SKM-1 treated with dmso at 0.1 percent for 144 hours (cell line): ENCODE data around the gene ARSB.
"Not testable (repeated sequence)": the region's sequence is repeated elsewhere in the genome, so short reads cannot be mapped to it uniquely, and the experiment has no call there.

Experiments
- DNase-seq: peaks from one replicate; lab custom pipeline; 2025; ENCODE audit not compliant: unreplicated experiment; lab: John Stamatoyannopoulos, UW

The ARSB gene

DNA sequence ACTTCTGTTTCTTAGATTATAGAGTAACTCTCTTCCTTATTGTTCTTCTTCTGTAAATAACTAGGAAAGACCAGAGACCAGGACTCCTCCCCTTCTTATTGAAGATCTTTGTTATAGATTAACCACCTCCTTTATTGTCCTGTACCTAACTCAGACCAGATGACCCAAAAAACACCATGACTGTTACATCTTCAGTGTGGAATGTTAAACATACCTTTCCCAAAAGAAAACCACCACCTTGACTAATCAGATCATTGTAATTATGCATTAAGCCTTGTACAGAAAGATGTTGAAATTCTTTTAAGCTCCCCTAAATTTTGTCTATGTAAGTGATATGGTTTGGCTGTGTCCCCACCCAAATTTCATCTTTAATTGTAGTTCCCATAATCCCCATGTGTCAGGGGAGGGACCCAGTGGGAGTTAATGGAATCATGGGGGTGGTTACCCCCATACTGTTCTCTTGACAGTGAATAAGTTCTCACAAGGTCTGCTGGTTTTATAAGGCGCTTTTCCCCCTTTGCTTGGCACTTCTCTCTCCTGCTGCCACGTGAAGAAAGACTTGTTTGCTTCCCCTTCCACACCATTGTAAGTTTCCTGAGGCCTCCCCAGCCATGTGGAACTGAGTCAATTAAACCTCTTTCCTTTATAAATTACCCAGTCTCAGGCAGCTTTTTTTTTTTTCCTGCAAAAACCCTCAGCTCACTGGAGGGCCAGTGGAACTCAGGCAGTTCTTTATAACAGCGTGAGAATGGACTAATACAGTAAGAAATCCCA lies 26.3 kb downstream of the ARSB start:
- DNase-seq = no peak

DNA sequence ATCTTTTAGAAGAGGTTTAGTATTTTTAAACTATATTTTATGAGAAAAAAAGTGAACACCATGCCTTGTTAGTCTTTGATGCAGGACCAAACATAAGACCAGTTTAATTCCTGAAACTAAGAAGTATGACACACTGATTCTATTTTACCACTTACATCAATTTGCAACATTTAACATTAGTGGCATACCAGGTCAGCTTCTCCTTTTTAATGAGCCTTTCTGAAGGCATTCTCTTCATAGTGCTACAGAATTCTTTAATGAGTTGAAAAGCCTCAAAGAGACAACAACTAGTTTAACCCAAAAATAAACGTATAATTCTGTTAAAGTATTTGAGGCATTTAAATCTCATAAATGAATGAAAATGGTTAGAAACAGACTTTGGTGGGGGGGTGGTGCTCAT lies 28.2 kb downstream of the ARSB start:
- DNase-seq = no peak

DNA sequence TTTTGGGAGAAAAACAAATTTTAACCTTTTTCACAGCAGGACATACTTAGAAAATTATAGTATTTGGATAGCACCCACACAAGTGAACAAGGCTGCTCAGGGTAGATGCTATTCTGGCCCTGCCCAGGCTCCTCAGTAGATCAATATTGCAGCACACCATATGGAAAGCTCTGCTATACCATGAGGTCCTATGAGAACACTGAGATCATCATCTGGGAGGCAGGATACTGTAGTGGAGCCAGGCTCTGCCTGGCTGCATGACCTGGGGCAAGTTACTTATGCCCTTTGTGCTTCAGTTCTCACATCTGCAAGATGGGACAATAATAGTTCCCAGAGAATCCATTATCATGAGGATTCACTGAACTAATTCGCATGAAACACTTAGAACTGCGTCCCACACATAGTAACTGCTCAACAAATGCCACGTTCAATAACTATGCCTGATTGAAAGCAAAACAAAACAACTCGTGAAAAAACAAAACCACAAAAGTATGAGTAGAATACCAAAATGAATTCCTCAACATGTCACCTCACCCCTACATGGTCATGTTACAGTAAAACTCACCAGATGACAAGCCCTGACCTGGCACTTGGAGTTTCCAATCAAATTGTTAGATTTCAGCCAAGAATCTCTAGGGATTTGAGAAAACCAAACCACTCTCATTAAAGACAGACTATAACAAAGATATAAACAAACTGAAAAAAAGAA lies 31.9 kb downstream of the ARSB start:
- DNase-seq = no peak

DNA sequence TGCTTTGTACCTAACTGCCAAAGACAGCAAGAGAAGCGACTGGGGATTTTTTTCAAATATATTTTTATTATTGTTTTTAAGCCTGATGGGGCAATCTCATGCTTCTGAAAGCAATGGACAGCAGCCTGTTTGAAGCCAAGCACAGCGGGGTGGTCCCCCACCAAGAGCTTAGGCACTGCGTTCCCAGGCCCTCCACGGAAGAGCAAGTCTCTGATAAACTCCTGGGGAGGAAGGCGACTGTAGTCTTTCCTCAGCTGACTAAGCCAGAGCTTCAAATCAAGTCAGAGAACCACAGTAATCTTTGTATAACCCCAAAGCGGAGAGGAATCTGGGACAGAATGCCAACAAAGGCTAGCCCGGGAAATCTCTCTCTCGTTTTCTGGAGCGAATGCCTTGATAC lies 54.4 kb downstream of the ARSB start:
- no peak for DNase-seq

DNA sequence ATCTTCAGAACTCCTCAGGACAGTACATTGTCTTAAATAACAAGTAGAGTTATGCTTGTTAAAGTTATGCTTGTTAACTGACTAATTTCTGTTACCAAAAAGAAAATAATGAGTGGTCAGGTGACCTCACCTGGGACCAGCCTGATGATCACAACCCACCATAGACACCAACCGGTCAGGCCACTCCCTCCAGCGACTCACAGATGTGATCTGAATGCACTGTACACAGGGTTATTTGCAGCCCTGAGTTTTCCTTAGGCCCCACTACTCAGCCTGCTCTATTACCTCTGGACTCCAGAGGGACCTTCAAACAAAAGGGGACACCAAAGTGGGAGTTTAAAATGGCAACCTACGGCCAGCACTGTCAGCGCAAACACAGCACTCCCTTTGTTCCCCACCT lies 55.3 kb downstream of the ARSB start:
- no peak for DNase-seq

DNA sequence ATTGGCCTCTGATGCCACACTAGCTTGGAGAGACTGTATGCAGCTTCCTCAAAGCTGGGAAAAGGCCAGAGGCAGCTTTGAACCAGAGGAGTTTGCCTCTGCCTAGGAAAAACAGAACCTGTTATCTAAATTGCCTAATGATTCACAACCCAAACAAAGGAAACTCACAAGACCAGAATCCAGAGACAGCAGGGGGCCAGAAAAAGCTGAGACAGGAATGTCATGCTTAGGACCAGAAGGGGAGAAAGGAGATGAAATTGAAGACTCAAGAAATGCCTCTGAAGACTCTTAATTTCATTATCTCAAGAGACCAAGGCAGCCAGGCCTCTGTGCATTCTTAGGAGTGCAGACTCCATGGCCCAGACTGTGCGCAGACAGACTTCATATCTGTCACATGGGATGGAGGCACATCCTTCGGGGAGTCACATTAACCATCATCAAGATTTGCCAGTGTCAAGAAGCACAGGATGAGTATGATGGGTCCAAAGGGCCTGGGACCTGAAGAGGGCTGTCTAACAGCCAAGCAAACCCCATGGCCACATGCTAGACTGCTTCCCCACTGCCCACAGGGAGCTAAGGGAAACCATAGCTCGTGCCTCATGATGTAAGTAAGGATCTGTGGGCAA lies 57.3 kb downstream of the ARSB start:
- no peak for DNase-seq

DNA sequence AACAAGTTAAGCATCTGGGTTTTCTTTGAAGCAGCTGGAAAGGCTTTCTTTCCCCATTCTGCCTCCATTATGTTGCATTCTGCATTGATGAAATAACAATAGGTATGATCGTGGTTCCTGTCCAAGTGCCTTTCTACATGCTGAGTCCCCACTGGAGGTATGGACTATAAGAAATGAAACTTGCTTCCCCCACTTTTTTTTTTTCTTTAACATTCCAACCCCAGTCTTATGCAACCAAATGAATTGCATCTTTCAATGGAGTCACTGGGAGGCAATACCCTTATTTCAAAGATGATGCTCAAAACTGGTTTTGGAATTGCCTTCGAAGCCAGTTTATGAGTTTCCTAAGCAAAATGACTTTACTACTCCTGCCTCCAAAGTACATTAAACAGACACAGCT lies 58.9 kb downstream of the ARSB start:
- DNase-seq = no peak

DNA sequence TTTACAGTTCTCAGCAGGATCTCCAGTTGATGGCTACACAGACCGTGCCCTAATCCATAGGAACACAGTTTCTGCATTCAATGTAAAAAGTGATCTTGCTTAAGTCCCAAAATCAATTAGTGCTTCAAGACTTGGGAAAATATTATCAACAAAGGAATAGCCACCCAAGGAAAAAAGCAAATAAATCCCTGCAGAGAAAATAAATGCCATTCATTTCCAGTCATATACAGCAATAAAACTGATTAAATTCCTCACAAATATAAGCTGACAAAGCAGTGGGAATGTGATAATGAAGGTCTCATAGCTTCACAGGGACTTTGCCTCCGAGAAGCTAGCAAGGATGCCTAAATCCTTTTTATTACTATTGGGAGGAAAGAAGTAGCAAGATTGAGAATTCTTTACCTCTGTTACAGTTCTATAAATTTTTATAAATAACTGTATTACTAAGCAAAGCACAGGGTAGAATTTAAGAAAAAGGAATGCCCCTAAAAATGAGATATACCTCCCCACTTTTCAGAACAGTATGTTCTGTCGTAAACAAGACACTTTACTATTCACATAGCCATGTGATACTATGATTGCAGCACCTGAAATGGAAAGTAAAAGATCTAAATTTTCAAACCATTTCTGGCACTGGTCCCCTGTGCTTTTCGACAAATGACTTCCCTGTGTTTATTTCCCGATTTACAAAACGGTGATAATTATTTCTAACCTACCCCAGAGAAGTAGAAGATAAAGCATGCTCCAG lies 59.8 kb downstream of the ARSB start:
- no peak for DNase-seq

DNA sequence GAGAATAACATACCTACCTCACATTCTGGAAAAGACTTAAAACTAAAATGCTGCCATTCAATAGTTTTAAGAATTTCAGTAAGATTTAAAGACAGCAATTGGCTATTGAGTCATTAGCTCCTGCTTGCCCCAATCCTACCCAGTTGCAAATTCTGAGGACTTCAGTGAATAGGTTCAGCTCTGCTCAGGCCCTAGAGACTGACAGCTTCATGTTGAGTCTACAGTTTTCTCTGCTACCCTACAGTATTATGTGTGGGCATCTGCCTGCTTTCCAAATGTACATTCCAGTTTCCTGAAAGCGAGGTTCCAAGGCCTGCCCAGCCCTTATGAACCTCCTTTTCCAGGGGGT lies 61.5 kb downstream of the ARSB start:
- DNase-seq = no peak

DNA sequence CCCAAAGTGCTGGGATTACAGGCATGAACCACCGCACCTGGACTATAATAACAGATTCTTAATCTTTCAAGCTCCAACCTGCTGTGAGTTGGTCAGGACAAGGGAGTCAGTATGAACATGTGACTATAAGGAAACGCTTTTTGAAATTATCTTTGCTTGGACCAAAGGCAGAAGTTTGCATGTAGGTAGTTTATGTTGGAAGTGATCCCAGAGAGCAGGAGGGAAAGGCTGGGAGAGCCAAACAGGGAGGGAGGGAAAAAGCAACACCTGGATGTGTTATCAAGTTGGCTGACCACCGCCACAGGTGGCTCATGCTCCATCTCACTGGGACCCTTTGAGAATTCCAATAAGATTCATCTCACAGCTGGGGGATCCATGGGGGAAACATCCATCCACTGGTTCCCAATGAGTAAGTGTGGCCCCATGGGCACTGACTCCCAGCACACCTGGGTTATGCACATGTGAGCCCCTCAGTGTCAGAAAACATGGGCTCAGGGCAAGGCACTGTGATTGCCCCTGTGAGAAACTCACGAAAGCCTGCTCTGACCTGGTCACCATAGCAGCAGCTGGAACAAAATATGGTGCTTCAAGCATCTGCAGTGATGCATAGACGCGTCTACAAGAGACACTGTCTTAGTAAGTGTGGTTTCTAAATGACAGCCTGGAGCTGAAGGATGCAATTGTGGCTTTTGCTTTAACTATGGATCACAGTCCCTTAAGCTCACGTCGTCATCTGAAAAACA lies 62.1 kb downstream of the ARSB start:
- no peak for DNase-seq

DNA sequence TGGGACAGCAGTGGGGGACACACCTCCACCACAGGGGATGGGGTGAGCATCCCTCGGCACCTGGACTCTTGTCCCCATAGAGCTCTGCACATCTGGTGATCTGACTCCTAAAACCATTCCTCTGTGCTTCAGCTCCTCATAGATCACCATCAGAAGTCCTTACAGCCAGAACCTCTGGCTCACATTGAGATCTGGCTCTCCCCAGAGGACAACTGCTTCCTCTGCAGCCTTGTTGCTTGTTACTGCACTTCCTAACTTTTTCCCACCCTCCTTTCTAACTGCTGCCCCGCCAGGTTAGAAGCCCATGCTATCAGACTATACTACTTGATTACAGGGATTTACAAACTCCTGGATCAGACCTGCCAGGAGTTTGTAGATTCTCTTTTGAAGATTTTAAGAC lies 64.5 kb downstream of the ARSB start:
- DNase-seq = no peak

DNA sequence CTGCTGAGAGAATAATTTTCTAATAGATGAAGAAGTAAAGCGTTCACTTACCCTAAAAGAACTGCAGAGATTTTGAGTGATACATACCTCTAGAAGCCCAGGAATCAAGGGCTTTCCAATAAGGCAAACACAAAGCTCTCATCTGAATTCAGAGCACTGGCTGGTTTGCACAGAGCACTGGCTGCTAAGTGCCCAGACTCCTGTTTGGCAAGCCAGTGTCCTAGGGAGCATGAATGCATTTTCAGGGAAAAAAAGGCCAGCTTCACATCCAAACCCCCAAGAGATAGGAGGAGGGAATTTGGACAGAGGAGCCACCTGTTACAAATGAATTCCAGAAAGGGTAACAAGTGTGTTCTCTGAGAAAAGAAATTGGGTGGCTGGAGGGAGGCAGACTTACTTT lies 65.3 kb downstream of the ARSB start:
- no peak for DNase-seq

DNA sequence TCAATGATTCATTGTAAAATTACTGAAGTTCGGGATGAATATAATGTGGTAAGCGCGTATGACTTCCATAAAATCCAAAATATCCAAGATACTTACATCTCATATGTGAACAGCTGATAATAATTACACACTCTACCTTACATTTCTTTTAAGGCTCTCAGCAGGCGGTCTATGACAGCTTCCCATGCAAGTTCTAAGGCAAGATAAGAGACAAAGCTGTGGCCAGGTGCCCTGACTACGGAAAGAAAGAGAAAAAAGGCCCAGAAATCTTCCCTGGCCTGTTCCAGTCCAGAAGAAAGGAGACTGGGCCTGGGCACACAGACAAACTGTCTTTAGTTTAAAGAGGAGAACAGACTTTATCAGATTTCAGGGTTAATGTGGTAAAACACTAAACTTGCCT lies 69.1 kb downstream of the ARSB start:
- DNase-seq = no peak

DNA sequence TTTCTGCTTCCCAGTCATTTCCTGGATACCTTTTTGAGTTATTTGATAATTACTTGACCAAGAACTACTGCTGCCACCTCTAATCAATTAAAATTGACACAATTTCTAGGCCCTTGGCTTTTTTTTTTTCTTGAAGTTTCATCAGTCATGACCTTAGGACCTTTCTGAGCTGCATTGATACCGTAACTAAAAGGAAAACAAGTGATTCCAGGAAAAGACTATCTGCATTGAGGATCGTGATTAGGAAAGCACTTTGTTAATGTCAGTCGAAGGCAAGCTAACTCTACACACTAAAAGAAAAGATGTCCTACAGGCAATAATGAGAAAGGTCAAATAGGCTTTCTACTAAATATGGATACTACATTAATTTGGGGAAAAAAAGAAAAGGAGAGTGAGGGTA lies 69.9 kb downstream of the ARSB start:
- no peak for DNase-seq

DNA sequence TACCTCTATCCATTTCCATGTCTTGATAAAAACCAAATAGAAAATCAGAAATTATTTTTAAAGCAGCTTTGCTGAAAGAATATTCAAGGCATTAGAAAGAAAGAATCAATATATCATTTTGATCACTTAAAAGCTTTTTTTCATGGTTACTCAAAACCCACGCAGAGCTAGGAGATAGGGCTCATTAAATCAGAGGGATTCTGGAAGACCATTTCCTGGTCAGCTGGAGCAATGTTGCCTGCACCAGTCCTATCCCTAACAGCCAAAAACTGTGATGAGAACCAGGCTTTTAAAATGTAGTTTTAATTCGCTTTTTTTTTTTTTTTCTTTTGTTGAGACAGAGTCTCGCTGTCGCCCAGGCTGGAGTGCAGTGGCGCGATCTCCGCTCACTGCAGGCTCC lies 72.3 kb downstream of the ARSB start:
- DNase-seq = no peak

DNA sequence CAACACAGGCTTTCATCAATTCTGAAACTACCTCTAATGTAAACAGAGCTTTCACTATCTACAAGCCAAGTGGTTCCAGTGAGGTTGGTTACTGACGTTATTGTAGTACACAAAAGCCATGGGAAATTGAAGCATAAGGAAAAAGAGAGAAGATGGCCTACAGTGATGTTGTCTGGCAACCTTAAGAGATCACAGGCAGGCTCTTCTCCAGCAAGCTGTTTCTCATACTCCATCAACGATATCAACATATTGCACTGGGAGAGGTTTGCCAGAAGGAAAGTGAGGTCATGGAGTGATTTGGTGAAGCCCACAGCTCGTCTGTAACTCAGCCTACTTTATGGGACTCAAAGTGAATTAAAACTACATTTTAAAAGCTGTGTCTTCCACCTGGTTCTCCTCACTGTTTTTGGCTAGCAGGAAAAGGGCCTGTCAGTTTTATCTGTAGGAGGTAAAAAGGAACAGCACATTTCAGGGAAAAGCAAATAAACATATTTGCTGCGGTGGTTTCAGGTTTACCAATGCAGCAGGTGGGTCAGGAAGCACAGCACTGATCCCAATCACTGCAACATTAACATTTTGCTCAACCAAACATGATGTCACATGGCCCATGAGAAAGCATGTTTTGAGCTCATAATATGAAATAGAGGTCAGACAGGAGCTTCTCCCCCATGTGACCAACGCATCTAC lies 72.9 kb downstream of the ARSB start:
- DNase-seq = no peak

DNA sequence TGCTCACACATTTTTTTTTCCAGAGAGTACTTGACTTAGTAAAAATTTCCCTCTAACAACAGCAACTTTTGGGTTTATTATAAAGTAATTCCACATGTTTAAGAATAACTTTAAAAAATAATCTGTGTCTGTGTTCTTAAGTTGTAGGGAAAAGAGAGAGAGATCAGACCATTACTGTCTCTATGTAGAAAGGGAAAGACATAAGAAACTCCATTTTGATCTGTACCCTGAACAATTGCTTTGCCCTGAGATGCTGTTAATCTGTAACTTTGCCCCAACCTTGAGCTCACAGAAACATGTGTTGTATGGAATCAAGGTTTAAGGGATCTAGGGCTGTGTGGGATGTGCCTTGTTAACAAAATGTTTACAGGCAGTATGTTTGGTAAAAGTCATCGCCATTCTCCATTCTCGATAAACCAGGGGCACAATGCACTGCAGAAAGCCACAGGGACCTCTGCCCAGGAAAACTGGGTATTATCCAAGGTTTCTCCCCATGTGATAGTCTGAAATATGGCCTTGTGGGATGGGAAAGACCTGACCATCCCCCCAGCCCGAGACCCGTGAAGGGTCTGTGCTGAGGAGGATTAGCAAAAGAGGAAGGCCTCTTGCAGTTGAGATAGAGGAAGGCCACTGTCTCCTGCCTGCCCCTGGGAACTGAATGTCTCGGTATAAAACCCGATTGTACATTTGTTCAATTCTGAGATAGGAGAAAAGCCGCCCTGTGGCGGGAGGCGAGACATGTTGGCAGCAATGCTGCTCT lies 75.7 kb downstream of the ARSB start:
- DNase-seq = not testable (repeated sequence)

DNA sequence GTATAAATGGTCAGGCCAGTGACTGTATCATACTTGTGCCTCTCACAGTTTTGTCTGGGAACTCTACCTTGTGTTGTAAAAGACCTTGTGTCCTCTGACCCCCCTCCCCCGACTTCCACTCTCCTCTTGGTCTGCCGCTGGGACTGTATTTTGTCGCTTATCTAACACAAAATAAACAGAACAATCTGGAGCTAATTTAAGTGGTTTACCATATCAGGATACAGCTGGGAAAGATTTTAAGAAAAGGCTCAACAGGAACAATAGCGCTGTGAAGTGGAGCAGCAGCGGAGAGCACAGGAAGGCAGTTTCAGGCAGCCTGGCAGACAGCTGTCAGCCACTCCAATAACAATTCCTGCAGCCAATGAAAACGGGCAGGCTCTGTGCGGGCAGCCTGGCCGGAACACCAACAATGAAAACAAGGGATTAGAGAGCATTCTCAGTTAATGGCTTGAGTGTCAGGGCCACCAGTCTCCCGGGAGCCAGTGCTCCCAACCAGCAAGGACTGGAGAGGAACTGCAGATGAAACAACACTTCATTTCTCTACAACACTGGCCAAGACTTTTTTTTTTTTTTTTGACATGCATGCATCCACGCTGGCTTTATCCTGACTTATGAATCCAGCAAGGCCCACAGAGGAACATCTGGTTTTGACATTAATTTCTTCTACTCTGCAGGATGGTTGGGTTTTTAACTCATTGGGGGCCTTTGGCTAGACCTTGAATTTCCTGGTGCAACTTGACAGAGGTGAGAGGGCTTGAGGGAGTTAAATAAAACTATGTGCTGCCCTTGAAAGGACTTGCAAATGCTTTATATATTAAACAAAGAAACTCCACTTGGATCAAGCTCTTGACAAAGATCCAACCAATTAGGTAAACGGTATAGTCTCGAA lies 76.7 kb downstream of the ARSB start:
- DNase-seq = no peak
